Kidney (tissue), 14 donors: Measurements from ENCODE around the gene VIT. TPM values are rescaled to one million over a fixed set of nuclear protein-coding genes. Genes with fewer than 3 reads are reported as not detected.
A peak's percentile ranks its signal among the peaks of the same experiment; 100 is the strongest.

Experiments used
- DNase-seq, 5 donors: peaks; one replicate each; pipeline ENCODE4 v3.0.0-alpha.2; 2013 to 2020
- FAIRE-seq: peaks from 2 replicates; lab custom pipeline; 2012; peaks lifted over from hg19 to GRCh38; lab: Jason Lieb, UNC
- H3K27ac ChIP-seq, 2 donors: one replicate each; pipeline ENCODE4 v1.7.0; 2013; ENCODE audit warnings: low read depth in 2 of 2, low read length in 2 of 2, inconsistent platforms in 1 of 2
- H3K27me3 ChIP-seq: one replicate; pipeline ENCODE4 v1.7.1; 2013; ENCODE audit warnings: low read length, inconsistent platforms; ENCODE audit not compliant: control insufficient read depth, insufficient read depth
- H3K36me3 ChIP-seq, 3 donors: one replicate each; pipeline versions ENCODE4 v1.7.0 to v1.7.1; 2013; ENCODE audit warnings: low read length in 3 of 3, control low read depth in 1 of 3, inconsistent platforms in 1 of 3; ENCODE audit not compliant: insufficient read depth in 3 of 3, control insufficient read depth in 2 of 3
- H3K4me1 ChIP-seq, 3 donors: one replicate each; pipeline versions ENCODE4 v1.7.0 to v1.7.1; 2013; ENCODE audit warnings: low read length in 3 of 3, inconsistent platforms in 1 of 3, low read depth in 1 of 3; ENCODE audit not compliant: control insufficient read depth in 2 of 3, insufficient read depth in 2 of 3
- H3K4me3 ChIP-seq, 3 donors: one replicate each; pipeline versions ENCODE4 v1.7.0 to v1.8.1; 2013; ENCODE audit warnings: low read length in 3 of 3, control low read depth in 1 of 3, inconsistent platforms in 1 of 3
- H3K9ac ChIP-seq, 3 donors: one replicate each; pipeline versions ENCODE4 v1.7.0 to v1.7.1; 2013; ENCODE audit warnings: low read length in 3 of 3, control low read depth in 1 of 3, inconsistent platforms in 1 of 3
- H3K9me3 ChIP-seq, 3 donors: one replicate each; pipeline versions ENCODE4 v1.7.0 to v1.7.1; 2013; ENCODE audit warnings: low read length in 3 of 3, control low read depth in 1 of 3, inconsistent platforms in 1 of 3; ENCODE audit not compliant: control insufficient read depth in 2 of 3, insufficient read depth in 1 of 3
- intact Hi-C: fragments of 100-400 bp; cut with DNase I; formaldehyde crosslinking; loops from one replicate; pipeline ENCODE4 v1.11.1; 2022
- polyA plus RNA-seq: library from polyadenylated mRNA; stranded (reverse); fragments of 350-450 nt; fragmentation: Illumina TruSeq; extraction: RNeasy Lipid Tissue Mini Kit (QIAGEN cat#74804); gene quantifications from one replicate; pipeline ENCODE4 v1.2.3, GENCODE V29; 2014; ENCODE audit warnings: low read depth, low replicate concordance; ENCODE audit not compliant: insufficient read depth
- total RNA-seq: library from RNA; stranded (reverse); fragmentation: NEBNext Ultra II Directional; extraction: Animal tissue kit (Norgen Biotek cat#: 25700); gene quantifications from one replicate; pipeline ENCODE4 v1.2.1, GENCODE V29; 2021
- TF ChIP-seq, protein P1 (sequence below): IDR thresholded peaks from 3 replicates; pipeline ENCODE4 v1.5.1; 2012; ENCODE audit warnings: mild to moderate bottlenecking, moderate library complexity, borderline replicate concordance; ENCODE audit not compliant: insufficient read depth; ENCODE audit errors: extremely low read depth
- donor health status: control.
- donor health status: control.
- donor health status: control.
- donor health status: control.
- donor health status: control.
- donor health status: DM: yes; HTN: yes; CAD: no.
- donor health status: Normal renal cell carcinoma (clear cell type).

The VIT gene
- total and polyA plus RNA-seq, 2 donors from 2014 or later, result 0.15 TPM; not detected in 1

DNA sequence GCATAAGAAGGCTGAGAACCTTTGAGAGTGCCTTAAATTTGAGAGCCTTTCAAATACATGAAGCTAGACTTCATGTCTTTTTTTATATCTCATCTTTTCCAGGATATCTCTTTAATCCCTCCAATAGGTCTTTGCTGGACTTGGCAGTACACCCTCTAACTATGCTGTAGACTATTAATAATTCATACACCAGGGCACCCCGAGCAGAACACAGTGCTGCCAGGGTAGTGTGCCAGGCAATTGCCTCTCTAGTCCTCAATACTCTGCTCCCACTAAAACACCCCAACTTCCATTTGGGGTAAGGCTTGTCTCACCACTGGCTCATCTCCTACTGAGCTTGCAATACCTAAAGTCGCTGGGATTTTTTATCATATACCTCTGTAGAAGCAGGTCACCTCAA lies 80.8 kb downstream of the VIT start:
- H3K27ac ChIP-seq, result no peak overlapping the region
- intact Hi-C loops, result no loop called here
- no peak for FAIRE-seq

DNA sequence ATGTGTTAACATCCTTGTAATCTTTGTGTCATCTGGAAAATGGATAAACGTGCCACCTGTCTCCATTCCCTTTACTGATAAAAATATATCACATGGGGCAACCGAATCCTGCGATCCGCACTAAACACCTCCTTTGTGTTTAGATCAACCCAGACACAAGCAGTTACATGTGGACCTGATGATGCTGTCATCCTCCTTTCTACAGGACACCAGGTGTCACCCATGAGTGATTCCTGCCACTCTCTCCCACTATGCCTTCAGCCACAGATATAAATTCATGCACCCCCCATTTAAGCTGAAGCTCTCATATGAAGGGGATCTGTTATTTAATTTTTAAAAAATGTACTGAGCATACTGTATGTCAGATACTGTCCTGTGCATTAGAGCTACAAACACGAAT lies 81.3 kb downstream of the VIT start:
- H3K9ac ChIP-seq, result no peak overlapping the region
- no peaks in the 10 kb centered on the region for H3K9me3 ChIP-seq
- no peak for DNase-seq
- no peaks in the 10 kb centered on the region for H3K4me1 ChIP-seq
- H3K27ac ChIP-seq, result no peak overlapping the region
- no peaks in the 10 kb centered on the region for H3K27me3 ChIP-seq
- FAIRE-seq, result no peak
- no peaks in the 10 kb centered on the region for H3K36me3 ChIP-seq
- no peak overlapping the region for H3K4me3 ChIP-seq
- intact Hi-C loops, result no loop called here
- TF ChIP-seq, protein P1, sequence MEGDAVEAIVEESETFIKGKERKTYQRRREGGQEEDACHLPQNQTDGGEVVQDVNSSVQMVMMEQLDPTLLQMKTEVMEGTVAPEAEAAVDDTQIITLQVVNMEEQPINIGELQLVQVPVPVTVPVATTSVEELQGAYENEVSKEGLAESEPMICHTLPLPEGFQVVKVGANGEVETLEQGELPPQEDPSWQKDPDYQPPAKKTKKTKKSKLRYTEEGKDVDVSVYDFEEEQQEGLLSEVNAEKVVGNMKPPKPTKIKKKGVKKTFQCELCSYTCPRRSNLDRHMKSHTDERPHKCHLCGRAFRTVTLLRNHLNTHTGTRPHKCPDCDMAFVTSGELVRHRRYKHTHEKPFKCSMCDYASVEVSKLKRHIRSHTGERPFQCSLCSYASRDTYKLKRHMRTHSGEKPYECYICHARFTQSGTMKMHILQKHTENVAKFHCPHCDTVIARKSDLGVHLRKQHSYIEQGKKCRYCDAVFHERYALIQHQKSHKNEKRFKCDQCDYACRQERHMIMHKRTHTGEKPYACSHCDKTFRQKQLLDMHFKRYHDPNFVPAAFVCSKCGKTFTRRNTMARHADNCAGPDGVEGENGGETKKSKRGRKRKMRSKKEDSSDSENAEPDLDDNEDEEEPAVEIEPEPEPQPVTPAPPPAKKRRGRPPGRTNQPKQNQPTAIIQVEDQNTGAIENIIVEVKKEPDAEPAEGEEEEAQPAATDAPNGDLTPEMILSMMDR, result no peak

More for the DNA sequence above, 80.8 kb downstream of the VIT start:
- Histone ChIP-seq H3K36me3 (no peaks in the 10 kb centered on the region), H3K9ac (no peak overlapping the region), H3K4me1 (no peaks in the 10 kb centered on the region), H3K4me3 (no peak overlapping the region), H3K9me3 (no peaks in the 10 kb centered on the region), H3K27me3 (no peaks in the 10 kb centered on the region)
- DNase-seq, result no peak
- TF ChIP-seq, protein P1, result no peak

GRCh38 chr2:36779462-36779861 lies 83.0 kb downstream of the VIT start:
- no peaks in the 10 kb centered on the region for H3K36me3 ChIP-seq
- H3K27me3 ChIP-seq, result no peaks in the 10 kb centered on the region
- no peak for FAIRE-seq
- intact Hi-C loops, result no loop called here
- no peak overlapping the region for H3K4me3 ChIP-seq
- no peak for DNase-seq
- no peaks in the 10 kb centered on the region for H3K4me1 ChIP-seq
- H3K9ac ChIP-seq, result no peak overlapping the region
- H3K27ac ChIP-seq, result no peak overlapping the region
- no peaks in the 10 kb centered on the region for H3K9me3 ChIP-seq
- TF ChIP-seq, protein P1, result no peak

DNA sequence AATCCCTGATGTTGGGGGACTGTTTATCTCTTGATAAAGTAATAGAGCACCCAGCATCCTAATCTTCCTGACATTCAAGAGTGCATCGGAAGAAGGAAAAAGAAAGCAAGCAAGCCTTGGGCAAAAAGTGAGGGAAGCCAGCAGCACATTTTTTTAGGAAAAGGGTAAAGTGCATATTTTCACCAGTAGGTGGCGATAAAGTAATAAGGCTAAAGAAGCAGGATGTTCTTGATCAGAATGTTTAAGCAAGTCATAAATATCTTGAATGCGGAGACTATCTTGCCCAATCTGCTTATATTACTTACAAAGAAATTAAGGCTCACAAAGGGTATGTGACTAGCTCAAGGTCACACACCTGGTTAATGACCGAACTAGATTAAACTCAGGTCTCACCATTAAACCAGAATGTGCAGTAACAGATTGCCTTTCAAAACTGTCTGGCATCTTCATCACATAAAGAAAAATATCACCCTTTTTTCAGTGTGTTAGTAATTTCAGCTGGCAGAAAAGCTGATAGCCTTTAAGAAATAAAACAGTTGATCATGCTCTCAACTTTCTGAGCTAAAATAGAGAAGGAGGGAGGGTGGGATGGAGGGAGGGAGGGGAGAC lies 83.8 kb downstream of the VIT start:
- no peak for FAIRE-seq
- TF ChIP-seq, protein P1, result peak; percentile 70

More for the DNA sequence above, 83.8 kb downstream of the VIT start:
- no peaks in the 10 kb centered on the region for H3K4me1 ChIP-seq
- intact Hi-C loops, result no loop called here
- no peak overlapping the region for H3K4me3 ChIP-seq
- H3K27ac ChIP-seq, result no peak overlapping the region
- no peaks in the 10 kb centered on the region for H3K27me3 ChIP-seq
- H3K9ac ChIP-seq, result no peak overlapping the region
- H3K9me3 ChIP-seq, result no peaks in the 10 kb centered on the region
- peak in 2 of 5 donors; percentile 73 to 74 for DNase-seq
- no peaks in the 10 kb centered on the region for H3K36me3 ChIP-seq
